ENCODE results near the gene DLX1.
"Not testable (repeated sequence)": the region's sequence is repeated elsewhere in the genome, so short reads cannot be mapped to it uniquely, and the experiment has no call there.

The DLX1 gene

GRCh38 chr2:172066394-172066886 lies 18.9 kb upstream of the DLX1 start:
- DNase-seq = no peak

GRCh38 chr2:172067905-172068304 lies 17.4 kb upstream of the DLX1 start:
- DNase-seq = not testable (repeated sequence)

DNA sequence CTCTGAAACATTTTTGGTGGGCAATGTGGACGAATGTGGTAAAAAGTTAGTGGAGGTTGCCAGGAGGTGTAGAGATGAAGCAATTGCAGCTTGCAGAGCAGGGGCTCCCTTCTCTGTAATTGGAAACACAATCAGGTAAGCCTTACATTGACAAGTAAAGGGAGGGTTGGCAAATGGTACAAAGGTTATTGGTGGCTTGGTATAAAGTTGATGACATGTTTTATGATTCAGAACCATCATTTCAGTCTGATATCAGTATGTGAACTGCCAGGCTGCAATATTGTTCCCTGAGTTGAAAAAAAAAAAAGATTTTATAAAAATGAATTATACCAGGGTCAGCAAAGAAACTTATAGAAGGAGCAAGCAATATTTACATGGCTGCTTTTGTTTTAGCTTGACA lies 14.4 kb upstream of the DLX1 start:
- DNase-seq = no peak

DNA sequence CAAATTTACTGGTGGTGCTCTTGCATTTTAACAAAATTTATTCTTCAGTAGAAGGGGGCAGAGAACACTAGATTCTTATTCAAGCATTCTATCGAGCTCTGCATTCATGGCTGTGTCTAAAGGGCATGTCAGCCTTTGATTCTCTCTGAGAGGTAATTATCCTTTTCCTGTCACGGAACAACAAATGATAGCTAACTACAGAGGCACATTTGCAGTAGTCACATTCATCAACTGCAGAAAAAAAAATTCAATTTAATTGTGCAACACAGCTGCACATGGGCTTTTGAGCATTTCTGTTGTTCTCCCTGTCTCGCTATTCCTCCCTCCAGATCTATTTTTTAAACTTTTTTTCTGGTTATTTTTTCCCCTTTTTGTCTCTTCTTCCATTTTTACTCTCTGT lies 13.0 kb upstream of the DLX1 start:
- no peak for DNase-seq

DNA sequence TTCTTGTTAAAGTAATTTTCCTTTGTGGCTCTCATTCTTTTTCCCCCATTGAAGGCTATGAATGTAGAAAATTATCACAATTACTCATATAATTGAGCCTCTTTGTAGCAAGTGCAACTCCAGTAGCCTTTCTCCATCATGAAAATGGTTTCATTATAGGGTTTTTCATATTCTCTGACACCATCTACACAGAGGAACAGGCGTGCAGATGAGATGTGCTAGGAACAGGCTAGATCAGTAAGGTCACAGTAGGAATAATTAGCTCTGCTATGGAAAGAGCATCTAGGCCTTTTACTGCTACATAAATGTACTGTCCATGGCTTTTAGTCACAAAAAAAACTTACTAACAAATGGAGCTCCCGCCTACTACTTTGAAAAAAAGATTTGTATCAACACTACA lies 12.6 kb upstream of the DLX1 start:
- DNase-seq = no peak

DNA sequence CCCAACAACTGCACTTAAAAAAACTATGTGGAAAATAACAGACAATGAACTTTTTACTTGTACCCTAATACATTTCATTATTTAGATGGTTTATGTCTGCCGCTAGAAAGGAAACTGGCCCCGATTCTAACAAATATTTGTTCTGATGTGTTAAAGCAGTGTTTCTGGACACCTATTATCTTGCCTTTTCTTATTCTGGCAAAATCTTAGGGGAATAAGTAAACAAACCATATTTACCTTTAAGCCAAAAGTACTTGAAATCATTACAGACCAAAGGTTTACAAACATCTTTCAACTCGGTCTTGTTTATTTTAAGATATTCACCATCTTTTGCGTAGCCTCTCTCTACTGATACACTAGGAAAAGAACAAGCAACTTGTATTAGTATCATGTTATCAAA lies 11.8 kb upstream of the DLX1 start:
- no peak for DNase-seq

GRCh38 chr2:172074254-172074653 lies 11.1 kb upstream of the DLX1 start:
- no peak for DNase-seq

DNA sequence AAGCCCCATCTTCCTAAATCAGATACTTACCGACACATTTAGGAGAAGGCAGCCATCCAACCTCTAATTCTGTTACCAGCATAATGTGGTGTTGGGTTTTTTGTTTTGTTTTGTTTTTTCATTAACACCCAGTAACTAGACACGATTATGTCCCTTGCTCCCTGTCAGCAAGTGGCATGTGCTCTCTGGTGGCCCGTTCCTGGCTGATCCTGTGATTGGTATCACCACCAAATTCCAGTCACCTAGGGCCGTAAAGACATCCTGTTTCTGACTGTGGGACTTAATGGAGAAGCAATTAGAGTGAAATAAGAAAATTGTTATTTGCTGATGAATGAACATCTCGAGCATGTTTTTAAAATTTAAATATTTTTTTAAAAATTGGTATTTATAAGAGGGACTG lies 5.9 kb upstream of the DLX1 start:
- DNase-seq = no peak

- no peak for DNase-seq
Measured at GRCh38 chr2:172079838-172080640, 5.3 kb upstream of the DLX1 start.

- peak; percentile 20 for DNase-seq
Measured at GRCh38 chr2:172080641-172081220, 4.6 kb upstream of the DLX1 start.

DNA sequence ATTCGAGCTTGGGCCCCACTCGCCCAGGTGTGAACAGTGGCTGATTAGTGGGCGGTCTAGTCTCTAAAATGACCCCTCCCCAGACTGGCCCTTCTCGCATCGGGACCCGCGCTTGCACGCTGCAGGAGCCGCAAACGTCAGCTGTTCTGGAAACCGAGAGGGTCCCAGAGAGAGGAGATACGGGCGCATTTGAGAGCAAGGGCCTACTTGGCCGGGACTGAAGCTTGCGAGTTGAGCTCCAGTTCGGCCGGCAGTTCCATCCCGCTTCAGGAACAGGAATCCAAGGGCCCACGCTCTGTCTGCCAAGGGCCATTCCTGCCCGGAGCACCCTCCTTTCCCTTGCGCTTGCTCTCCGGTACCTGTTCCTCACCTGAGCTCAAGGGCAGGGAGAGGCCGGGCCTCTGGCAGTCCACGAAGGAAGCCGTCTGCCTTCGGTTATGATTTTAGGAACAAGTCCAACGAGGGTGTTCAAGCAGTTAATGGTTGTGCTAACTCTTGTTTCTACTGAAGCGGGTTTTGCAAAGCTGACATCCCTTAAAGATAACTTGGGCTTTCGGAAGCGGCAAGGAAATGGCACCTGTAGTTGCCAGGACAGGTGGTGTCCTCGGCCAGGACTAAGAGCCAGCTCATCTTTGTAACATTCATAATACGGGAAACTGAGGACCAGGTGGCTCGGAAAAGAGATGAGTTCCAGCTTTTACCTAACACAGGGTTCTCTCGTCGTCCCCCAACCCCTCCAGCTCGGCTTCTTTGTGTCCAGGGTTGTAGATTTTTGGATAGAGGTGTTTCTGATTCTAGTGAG lies 3.9 kb upstream of the DLX1 start:
- peak; percentile 27 for DNase-seq

- no peak for DNase-seq
Measured at GRCh38 chr2:172082105-172082943, 3.0 kb upstream of the DLX1 start.

- peak; percentile 27 for DNase-seq
Measured at GRCh38 chr2:172082944-172083627, 2.2 kb upstream of the DLX1 start.

GRCh38 chr2:172083628-172084394 lies 1.5 kb upstream of the DLX1 start:
- peak; percentile 34 for DNase-seq

GRCh38 chr2:172084395-172084644 lies 987 bp upstream of the DLX1 start:
- no peak for DNase-seq

GRCh38 chr2:172084645-172085459 lies 455 bp upstream of the DLX1 start:
- DNase-seq = peak; percentile 51

GRCh38 chr2:172086241-172087206 lies 1.2 kb downstream of the DLX1 start:
- DNase-seq = peak; percentile 64

- DNase-seq = peak; percentile 22
Measured at GRCh38 chr2:172087207-172087779, 2.0 kb downstream of the DLX1 start.

- DNase-seq = peak; percentile 27
Measured at GRCh38 chr2:172087780-172088244, 2.5 kb downstream of the DLX1 start.

Measured in activated T-cell treated with anti-CD3 and anti-CD28 coated beads, Interleukin-2, amount 50 U/mL, for 1 hour (primary cell).